ENCODE results near the gene XPOT. TPM values are rescaled to one million over a fixed set of nuclear protein-coding genes. Genes with fewer than 3 reads are reported as not detected.

The XPOT gene
- total RNA-seq, 4 donors from 2014 or later, result 25.3 to 32.5 (median 29.6) TPM

GRCh38 chr12:64473176-64473575 is 69.0 kb downstream of the XPOT start:
- 94 to 96% methylated on average over 2 of the region's 2 CpGs for WGBS, 2 donors
- TF ChIP-seq POLR2A (IDR thresholded peaks at IDR 0.05) (no peak), CTCF (IDR thresholded peaks at IDR 0.05) (no peak)
- intact Hi-C loops (cut with DNase I; ENCODE audit: low total_unique reads), result no loop called here
- no peak for DNase-seq (ENCODE audit: low spot score in 2 of 2)
- H3K4me3 ChIP-seq (ENCODE audit: low read depth, poor library complexity, severe bottlenecking), result no peak overlapping the region

GRCh38 chr12:64475518-64475917 is 71.3 kb downstream of the XPOT start:
- no peak overlapping the region for H3K4me3 ChIP-seq (ENCODE audit: low read depth, poor library complexity, severe bottlenecking)
- TF ChIP-seq CTCF (IDR thresholded peaks at IDR 0.05) (no peak), POLR2A (IDR thresholded peaks at IDR 0.05) (no peak)
- WGBS, 2 donors, result 97 to 99% methylated on average over 4 of the region's 4 CpGs
- intact Hi-C loops (cut with DNase I; ENCODE audit: low total_unique reads), result no loop called here
- DNase-seq (ENCODE audit: low spot score in 2 of 2), result no peak

GRCh38 chr12:64476844-64477243 is 72.7 kb downstream of the XPOT start:
- no peak for DNase-seq (ENCODE audit: low spot score in 2 of 2)
- H3K4me3 ChIP-seq (ENCODE audit: low read depth, poor library complexity, severe bottlenecking), result no peak overlapping the region
- 97 to 98% methylated on average over 2 of the region's 2 CpGs for WGBS, 2 donors
- no peak for TF ChIP-seq POLR2A (IDR thresholded peaks at IDR 0.05)
- no peak for TF ChIP-seq CTCF (IDR thresholded peaks at IDR 0.05)
- intact Hi-C loops (cut with DNase I; ENCODE audit: low total_unique reads), result no loop called here

GRCh38 chr12:64478661-64479060 is 74.5 kb downstream of the XPOT start:
- H3K4me3 ChIP-seq (ENCODE audit: low read depth, poor library complexity, severe bottlenecking), result no peak overlapping the region
- DNase-seq (ENCODE audit: low spot score in 2 of 2), result no peak
- TF ChIP-seq CTCF (IDR thresholded peaks at IDR 0.05) (no peak), POLR2A (IDR thresholded peaks at IDR 0.05) (no peak)
- intact Hi-C loops (cut with DNase I; ENCODE audit: low total_unique reads), result no loop called here

GRCh38 chr12:64480148-64480547 is 76.0 kb downstream of the XPOT start:
- WGBS, 2 donors, result 91% methylated on average over 1 of the region's 1 CpG
- intact Hi-C loops (cut with DNase I; ENCODE audit: low total_unique reads), result no loop called here
- DNase-seq (ENCODE audit: low spot score in 2 of 2), result no peak

More at GRCh38 chr12:64480148-64480547, 76.0 kb downstream of the XPOT start:
- H3K4me3 ChIP-seq (ENCODE audit: low read depth, poor library complexity, severe bottlenecking), result no peak overlapping the region
- TF ChIP-seq CTCF (IDR thresholded peaks at IDR 0.05), result no peak
- no peak for TF ChIP-seq POLR2A (IDR thresholded peaks at IDR 0.05)

Data from lower leg skin (tissue), 4 donors.